ENCODE data around the gene PRAMEF33.
"Not testable (repeated sequence)": the region's sequence is repeated elsewhere in the genome, so short reads cannot be mapped to it uniquely, and the experiment has no call there.

The PRAMEF33 gene, protein sequence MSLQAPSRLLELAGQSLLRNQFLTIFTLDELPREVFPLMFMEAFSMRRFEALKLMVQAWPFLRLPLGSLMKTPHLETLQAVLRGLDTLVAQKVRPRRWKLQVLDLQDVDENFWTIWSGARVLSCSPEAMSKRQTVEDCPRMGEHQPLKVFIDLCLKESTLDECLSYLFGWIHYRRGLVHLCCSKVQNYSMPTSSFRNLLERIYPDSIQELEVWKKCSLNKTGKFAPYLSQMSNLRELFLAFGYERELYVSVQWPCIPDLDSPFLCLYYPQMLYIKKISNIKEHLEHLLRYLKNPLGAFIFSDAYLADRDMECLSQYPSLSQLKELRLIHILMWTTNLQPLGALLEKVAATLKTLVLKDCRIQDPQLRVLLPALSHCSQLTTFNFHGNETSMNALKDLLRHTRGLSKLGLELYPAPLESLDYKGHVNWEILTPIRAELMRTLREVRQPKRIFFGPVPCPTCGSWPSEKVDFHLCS

DNA sequence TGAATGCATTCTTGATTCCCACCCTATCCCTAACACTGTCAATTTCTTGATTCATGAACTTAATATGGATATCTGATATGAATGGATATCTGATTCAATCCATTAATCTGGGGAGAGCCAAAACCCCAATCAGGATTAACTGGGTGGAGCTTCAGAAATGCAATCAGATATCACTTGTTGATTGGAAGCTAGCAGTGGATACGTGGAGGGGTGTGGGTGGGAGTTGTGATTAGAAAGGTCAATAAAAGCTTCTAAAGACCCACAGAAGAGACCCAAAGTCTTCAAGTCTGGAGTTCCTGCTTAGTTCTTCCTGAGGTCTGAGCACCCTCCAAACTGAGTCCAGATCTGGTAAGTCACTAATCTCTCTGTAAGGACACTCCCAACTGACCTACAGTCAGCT is at the start of gene PRAMEF33:
PRAMEF33 (plus strand) TSS at position 301 of the 400 bp plus-strand sequence. CDS start 2,416 bp downstream, outside the sequence.
- not testable (repeated sequence) for DNase-seq

DNA sequence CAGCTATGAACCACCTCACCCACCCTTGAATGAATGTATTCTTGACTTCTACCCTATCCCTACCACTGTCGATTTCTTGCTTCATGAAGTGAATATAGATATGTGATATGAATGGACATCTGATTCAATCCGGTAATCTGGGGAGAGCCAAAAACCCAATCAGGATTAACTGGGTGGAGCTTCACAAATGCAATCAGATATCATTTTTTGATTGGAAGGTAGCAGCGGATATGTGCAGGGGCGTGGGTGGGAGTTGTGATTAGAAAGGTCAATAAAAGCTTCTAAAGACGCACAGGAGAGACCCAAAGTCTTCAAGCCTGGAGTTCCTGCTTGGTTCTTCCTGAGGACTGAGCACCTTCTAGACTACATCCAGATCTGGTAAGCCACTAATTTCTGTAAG is 49.4 kb upstream of the PRAMEF33 start, which contains the start of gene PRAMEF5:
PRAMEF5 (plus strand) TSS at position 301 of the 400 bp plus-strand sequence. CDS start 5,071 bp downstream, outside the sequence.
- DNase-seq = not testable (repeated sequence)

DNA sequence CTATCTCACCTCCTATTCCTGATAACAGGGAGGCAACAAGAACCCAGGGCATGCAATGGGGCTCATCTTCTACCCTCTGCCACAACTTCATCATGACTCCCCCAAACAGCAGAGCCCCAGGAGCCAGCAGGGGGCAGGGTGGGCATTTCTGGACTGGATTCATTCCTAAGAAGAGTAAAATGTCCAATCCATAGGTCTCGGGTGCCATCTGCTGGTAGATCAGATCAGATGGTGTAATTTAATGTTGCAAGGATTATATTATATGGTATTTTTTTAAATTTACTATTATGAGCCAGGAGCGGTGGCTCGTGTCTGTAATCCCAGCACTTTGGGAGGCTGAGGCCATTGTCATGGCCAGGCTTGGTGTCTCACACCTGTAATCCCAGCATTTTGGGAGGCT is 38.2 kb upstream of the PRAMEF33 start:
- DNase-seq = not testable (repeated sequence)

DNA sequence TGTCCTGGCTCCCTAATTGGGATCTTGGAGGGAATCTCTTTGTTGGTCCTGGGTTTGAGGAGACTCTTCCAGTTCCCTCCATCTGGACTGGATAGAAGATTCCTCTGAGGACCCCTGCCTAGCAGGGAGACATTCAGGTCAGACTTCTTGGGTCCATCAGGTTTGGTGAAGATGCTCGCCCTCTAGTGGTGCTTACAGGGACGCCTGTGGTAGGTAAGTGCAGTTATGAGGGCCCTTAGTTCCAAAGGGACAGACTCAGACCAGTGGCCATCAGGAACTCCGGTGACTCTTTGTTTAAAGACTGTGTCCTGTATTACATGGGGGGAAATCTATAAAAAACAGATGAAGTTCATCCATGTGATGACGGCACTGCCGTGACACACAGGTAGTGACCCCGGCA is 26.3 kb upstream of the PRAMEF33 start:
- not testable (repeated sequence) for DNase-seq

DNA sequence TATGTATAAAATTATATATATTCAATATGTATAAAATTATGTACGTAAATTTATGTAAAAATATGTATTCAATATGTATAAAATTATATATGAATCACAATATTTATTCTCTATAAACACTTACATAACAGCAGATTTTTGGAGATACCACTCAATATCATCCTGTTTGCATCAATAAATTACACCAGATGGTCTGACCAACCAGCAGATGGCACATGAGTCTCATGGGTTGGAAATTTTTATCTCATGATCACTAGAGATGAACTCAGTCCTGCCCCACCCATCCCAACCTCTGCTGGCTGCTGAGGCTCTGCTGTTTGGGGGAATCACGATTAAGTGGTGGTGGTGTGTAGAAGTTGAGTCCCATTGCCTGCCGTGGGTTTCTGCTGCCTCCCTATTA is 23.7 kb upstream of the PRAMEF33 start:
- not testable (repeated sequence) for DNase-seq

DNA sequence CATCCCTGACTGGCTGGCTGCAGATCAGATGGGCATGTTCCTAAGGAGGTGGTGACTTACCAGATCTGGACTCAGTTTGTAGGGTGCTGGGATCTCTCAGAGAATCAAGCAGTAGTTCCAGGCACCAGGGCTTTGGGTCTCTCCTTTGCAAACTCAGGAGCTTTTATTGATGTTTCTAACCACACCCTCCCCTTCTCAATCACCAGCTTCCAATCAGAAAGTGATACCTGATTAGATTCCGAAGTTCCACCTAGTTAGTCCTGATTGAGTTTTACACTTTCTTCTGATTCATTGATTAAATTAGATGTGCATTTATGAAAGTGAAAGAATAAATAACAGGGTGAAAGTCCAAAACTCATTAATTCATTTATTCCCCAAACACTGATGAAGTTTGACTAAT is 18.3 kb upstream of the PRAMEF33 start, which contains the start of gene PRAMEF8:
PRAMEF8 (minus strand) TSS at position 101 of the 400 bp plus-strand sequence. CDS start 1,046 bp downstream, outside the sequence.
- DNase-seq = not testable (repeated sequence)

DNA sequence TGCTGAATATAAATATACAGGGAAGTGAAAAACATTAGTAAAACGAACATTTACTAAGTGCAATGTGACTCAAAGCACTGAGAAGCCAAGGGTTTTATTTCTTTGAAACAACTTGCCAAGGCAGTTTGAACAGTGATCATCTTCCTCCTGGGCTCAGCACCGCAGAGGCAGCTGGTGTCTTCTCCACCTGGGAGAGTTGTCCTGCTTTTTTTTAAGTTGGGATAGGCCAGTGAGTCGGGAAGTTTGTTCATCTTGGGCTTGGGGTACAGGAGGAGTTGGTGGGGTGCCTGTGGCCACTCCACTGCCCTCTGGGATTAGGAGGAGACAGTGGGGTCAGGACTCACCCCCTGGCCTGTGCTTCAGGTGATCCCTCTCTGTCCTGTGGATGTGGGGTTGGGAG is 14.3 kb upstream of the PRAMEF33 start:
- DNase-seq = not testable (repeated sequence)

DNA sequence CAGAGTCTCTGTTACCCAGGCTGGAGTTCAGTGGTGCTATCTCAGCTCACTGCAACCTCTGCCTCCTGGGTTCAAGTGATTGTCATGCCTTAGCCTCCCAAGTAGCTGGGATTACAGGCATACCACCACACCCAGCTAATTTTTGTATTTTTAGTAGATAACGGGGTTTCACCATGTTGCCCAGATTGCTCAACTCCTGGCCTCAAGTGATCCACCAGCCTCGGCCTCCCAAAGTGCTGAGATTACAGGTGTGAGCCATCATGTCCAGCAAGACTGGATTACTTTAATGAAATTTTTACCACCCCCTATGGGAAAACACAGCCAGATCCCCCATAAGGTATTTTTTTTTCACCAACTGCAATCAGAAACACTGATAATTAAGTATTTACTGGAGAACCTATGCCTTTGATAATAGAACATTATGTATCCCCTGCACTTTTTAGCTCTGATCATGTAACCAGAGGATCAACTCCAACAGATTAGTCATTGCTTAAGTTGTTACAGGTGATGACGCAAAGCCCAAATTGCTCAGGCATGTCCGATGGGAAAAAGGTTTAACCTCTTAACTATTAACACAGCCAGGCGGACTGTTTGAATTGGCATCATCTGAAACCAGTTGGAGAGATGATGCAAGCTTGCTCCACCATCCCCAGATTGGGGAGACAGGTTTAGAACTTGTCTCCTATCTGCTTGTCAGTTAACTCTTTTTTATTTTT is 6.0 kb upstream of the PRAMEF33 start:
- not testable (repeated sequence) for DNase-seq

DNA sequence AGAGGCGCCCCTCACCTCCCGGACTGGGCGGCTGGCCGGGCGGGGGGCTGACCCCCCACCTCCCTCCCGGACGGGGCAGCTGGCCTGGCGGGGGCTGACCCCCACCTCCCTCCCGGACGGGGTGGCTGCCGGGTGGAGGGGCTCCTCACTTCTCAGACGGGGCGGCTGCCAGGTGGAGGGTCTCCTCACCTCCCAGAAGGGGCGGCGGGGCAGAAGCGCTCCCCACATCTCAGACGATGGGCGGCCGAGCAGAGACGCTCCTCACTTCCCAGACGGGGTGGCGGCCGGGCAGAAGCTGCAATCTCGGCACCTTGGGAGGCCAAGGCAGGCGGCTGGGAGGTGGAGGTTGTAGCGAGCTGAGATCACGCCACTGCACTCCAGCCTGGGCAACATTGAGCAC is 4.6 kb upstream of the PRAMEF33 start:
- DNase-seq = not testable (repeated sequence)

DNA sequence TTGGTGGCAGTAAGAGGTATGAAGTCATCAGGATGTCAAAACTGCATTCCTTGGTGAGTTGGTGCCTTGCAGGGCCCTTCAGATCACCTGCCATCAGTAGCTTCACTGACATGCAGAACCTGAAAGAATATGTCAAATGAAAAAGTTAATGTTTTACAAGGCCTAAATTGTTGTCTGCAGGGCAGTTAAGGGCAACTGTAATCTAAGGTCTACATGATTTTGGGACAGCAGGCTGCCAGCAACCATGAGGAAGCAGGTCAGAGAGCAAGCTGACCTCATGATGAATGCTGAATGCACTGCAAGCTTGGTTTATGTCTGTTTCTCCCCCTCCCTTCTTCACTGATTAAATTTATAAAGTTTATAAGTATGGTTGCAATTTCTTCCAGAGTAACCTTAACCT is 1.1 kb upstream of the PRAMEF33 start:
- not testable (repeated sequence) for DNase-seq

DNA sequence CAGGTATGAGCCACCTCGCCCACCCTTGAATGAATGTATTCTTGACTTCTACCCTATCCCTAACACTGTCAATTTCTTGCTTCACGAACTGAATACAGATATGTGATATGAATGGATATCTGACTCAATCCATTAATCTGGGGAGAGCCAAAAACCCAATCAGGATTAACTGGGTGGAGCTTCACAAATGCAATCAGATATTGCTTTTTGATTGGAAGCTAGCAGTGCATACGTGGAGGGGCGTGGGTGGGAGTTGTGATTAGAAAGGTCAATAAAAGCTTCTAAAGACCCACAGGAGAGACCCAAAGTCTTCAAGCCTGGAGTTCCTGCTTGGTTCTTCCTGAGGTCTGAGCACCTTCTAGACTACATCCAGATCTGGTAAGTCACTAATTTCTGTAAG is 11.9 kb downstream of the PRAMEF33 start, which contains the start of gene PRAMEF15:
PRAMEF15 (plus strand) TSS at position 301 of the 400 bp plus-strand sequence. CDS start 2,827 bp downstream, outside the sequence.
- DNase-seq = not testable (repeated sequence)

DNA sequence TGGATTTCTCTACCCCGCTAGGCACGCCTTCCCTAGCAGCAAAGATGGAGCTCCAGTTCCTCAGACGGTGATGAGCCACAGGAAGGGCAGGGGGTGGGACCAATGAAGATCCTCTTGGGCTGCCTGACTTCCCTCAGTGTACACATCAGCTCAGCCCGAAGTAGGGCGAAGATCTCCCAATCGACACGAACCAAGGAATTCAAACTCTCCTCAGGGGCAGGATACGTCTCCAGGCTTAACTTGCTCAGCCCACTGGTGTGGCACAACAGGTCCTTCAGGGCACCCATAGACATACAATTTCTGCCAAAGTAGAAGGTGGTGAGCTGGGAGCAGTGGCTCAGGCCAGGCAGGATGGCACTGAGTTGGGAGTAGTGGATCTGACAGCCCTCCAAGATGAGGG is 39.2 kb downstream of the PRAMEF33 start:
- not testable (repeated sequence) for DNase-seq

DNA sequence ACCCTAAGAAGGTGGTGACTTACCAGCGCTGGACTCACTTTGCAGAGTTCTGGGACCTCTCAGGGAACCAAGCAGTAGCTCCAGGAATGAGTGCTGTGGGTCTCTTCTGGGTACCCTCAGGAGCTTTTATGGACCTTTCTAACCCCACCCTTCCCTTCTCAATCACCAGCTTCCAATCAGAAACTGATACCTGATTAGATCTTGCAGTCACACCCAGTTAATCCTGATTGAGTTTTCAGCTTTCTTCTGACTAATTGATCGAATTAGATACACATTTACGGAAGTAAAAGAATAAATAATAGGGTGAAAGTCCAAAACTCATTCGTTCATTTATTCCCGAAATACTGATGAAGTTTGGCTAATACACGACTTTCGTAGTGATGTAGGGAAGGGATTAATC is 43.7 kb downstream of the PRAMEF33 start, which contains the start of gene PRAMEF14:
PRAMEF14 (minus strand) TSS at position 101 of the 400 bp plus-strand sequence. CDS start 1,820 bp downstream, outside the sequence.
- DNase-seq = not testable (repeated sequence)

DNA sequence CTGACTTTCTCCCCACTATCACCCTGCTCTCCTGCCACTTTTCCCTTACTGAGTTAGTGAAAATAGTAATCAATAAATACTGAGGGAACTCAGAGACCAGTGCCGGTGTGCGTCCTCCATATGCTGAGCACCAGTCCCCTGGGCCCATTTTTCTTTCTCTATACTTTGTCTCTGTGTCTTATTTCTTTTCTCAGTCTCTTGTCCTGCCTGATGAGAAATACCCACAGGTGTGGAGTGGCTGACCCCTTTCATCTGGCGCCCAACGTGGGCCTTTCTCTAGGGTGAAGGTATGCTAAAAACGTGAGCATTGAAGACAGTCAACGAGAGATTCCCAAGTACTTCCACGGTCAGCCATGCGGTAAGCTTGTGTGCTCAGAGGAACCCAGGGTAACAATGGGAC is 50.1 kb downstream of the PRAMEF33 start:
- not testable (repeated sequence) for DNase-seq

DNA sequence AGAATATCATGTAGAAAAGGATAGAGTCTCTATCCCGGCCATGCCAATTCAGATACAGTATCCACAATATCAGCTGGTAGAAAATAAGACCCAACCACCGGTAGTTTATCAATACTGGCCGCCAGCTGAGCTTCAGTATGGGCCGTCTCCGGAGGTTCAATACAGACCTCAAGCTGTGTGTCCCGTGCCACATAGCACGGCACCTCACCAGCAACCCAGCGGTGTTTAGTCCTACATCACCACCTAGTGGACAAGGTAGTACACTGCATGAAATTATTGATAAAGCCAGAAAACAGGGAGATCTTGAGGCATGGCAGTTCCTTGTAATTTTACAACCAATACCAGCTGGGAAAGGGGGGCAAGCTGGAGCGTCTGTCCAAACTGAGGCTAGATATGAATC is 51.1 kb downstream of the PRAMEF33 start:
- not testable (repeated sequence) for DNase-seq

DNA sequence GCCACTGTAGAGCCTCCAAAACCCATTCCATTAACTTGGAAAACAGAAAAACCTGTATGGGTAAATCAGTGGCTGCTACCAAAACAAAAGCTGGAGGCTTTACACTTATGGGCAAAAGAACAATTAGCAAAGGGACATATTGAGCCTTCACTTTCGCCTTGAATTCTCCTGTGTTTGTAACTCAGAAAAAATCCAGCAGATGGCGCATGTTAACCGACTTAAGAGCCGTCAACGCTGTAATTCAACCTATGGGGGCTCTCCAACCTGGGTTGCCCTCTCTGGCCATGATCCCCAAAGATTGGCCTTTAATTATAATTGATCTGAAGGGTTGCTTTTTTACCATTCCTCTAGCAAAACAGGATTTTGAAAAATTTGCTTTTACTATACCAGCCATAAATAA is 53.4 kb downstream of the PRAMEF33 start:
- DNase-seq = peak; percentile 15 to 62 (median 56)
